ENCODE data around the gene TTLL13. TPM values are rescaled to one million over a fixed set of nuclear protein-coding genes. Genes with fewer than 3 reads are reported as not detected.

TTLL13 gene
- total and polyA plus RNA-seq, 9 of the 15 experiments (the other 6 are each of a cell fraction or from before 2014, with no cell fraction given), result 0.05 to 0.24 (median 0.11) TPM; not detected in 1

GRCh38 chr15:90233387-90234095 is 15.8 kb upstream of the TTLL13 start, which contains the start of gene CIB1 (continued):
- peak; percentile 89 for TF ChIP-seq ELF1 (tag; IDR thresholded peaks at IDR 0.05)
- TF ChIP-seq ZC3H11A (IDR thresholded peaks at IDR 0.05; ENCODE audit: low read depth, low read length), result no peak
- peak; percentile 64; the same call in 1 of the 2 replicates for TF ChIP-seq HNRNPL (IDR thresholded peaks at IDR 0.05; ENCODE audit: low read depth, low read length)
- TF ChIP-seq BHLHE40 (IDR thresholded peaks at IDR 0.05; ENCODE audit: low read length), result 0 out of 2 replicates have a peak, but pooled peaks have one; percentile 2
- 0 out of 2 replicates have a peak, but pooled peaks have one; percentile 61 for TF ChIP-seq ZFPM2 (CRISPR knock-in tag; IDR thresholded peaks at IDR 0.05)
- TF ChIP-seq GABPB1 (CRISPR knock-in tag; IDR thresholded peaks at IDR 0.05), result peak; percentile 40; the same call in 1 of the 2 replicates
- no peak for TF ChIP-seq KDM5B (IDR thresholded peaks at IDR 0.05; ENCODE audit: insufficient replicate concordance, low read depth, low read length)
- TF ChIP-seq FOXK1 (CRISPR knock-in tag; IDR thresholded peaks at IDR 0.05; ENCODE audit: borderline replicate concordance), result no peak
- TF ChIP-seq ZNF407 (IDR thresholded peaks at IDR 0.05; ENCODE audit: low read depth), result 0 out of 2 replicates have a peak, but pooled peaks have one; percentile 37
- TF ChIP-seq SP1 (CRISPR knock-in tag; IDR thresholded peaks at IDR 0.05), result peak; percentile 58; the same call in 1 of the 2 replicates
- peak in 2 of 3 experiments; percentile 34 to 53 for TF ChIP-seq YY1 (IDR thresholded peaks at IDR 0.05; ENCODE audit: borderline replicate concordance in 1 of 3, control insufficient read depth in 1 of 3, extremely low read depth in 1 of 3, insufficient read depth in 3 of 3, insufficient read length in 1 of 3, insufficient replicate concordance in 2 of 3, low read depth in 1 of 3, low read length in 2 of 3)
- TF ChIP-seq SMAD2 (IDR thresholded peaks at IDR 0.05; ENCODE audit: low read depth, low read length), result no peak
- no peak for TF ChIP-seq RBM14 (IDR thresholded peaks at IDR 0.05; ENCODE audit: borderline replicate concordance, insufficient read depth, low read depth, low read length)
- TF ChIP-seq ZNF75A (CRISPR knock-in tag; IDR thresholded peaks at IDR 0.05), result no peak
- no peak for TF ChIP-seq JUN (IDR thresholded peaks at IDR 0.05; ENCODE audit: borderline replicate concordance, low read depth, low read length)
- peak; percentile 58; the same call in 1 of the 2 replicates for TF ChIP-seq JUN (CRISPR knock-in tag; IDR thresholded peaks at IDR 0.05; ENCODE audit: borderline replicate concordance)
- TF ChIP-seq RNF2 (IDR thresholded peaks at IDR 0.05), result peak; percentile 46; the same call in 1 of the 2 replicates
- TF ChIP-seq ZNF785 (CRISPR knock-in tag; IDR thresholded peaks at IDR 0.05), result no peak
- TF ChIP-seq SAP30 (IDR thresholded peaks at IDR 0.05; ENCODE audit: borderline replicate concordance, insufficient read depth, low read depth, low read length, poor library complexity, severe bottlenecking), result peak; percentile 90

Measured in K562 (cell line).